HG02678 (cell line): Measurements from ENCODE around the gene COL6A3.

Source experiments
- ATAC-seq: cut with Tn5 transposase; IDR thresholded peaks from one replicate; pipeline ENCODE4 v1.9.1; 2021; ENCODE audit warnings: mild to moderate bottlenecking, moderate library complexity; ENCODE audit not compliant: unreplicated experiment

The COL6A3 gene, protein sequence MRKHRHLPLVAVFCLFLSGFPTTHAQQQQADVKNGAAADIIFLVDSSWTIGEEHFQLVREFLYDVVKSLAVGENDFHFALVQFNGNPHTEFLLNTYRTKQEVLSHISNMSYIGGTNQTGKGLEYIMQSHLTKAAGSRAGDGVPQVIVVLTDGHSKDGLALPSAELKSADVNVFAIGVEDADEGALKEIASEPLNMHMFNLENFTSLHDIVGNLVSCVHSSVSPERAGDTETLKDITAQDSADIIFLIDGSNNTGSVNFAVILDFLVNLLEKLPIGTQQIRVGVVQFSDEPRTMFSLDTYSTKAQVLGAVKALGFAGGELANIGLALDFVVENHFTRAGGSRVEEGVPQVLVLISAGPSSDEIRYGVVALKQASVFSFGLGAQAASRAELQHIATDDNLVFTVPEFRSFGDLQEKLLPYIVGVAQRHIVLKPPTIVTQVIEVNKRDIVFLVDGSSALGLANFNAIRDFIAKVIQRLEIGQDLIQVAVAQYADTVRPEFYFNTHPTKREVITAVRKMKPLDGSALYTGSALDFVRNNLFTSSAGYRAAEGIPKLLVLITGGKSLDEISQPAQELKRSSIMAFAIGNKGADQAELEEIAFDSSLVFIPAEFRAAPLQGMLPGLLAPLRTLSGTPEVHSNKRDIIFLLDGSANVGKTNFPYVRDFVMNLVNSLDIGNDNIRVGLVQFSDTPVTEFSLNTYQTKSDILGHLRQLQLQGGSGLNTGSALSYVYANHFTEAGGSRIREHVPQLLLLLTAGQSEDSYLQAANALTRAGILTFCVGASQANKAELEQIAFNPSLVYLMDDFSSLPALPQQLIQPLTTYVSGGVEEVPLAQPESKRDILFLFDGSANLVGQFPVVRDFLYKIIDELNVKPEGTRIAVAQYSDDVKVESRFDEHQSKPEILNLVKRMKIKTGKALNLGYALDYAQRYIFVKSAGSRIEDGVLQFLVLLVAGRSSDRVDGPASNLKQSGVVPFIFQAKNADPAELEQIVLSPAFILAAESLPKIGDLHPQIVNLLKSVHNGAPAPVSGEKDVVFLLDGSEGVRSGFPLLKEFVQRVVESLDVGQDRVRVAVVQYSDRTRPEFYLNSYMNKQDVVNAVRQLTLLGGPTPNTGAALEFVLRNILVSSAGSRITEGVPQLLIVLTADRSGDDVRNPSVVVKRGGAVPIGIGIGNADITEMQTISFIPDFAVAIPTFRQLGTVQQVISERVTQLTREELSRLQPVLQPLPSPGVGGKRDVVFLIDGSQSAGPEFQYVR (N-terminal part only)

DNA sequence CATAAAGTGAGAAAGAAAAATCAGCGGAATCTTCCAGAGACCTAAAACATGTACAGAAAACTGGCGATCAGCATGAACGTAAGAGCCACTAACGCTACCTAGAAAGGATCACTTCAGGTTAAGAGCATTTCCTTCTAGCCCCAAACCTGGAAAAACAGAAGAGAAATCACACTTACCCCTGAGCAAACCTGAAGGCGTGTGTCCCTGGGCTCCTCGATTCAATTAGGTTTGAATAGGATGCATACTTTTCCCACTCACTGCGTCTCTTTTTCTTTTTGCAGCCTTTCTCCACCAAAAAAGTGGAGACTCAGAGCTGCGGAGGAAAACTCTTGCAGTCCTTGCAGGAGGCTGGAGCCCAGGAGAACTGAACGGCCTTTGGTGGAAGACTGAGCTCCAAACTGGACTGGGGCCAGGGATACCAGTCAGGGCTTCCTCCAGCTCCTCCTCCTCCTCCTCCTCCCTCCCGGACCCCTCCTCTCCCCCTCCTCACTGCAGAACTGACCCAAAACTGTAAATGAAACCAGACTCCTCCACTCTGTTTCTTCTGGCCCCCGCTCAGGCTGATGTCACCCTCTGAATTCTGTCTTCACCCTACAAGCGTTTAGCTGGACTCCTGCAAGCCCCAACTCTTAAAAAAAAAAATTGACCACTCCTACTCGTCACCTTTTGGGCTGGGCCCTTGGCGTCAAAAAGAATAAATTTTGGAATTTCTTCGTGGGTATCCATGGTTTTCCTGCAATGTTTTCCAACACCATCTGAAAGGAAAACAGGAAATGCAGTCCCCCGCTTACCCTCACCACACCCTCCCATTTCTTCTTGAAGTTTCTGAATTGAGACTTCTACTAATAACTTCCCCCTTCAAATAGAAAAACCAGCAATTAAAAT, at the start of gene COL6A3:
Gene COL6A3, minus strand, starts transcription at position 388 of the 885 bp plus-strand sequence. CDS start 17,347 bp downstream, outside the sequence.
- no peak for ATAC-seq

DNA sequence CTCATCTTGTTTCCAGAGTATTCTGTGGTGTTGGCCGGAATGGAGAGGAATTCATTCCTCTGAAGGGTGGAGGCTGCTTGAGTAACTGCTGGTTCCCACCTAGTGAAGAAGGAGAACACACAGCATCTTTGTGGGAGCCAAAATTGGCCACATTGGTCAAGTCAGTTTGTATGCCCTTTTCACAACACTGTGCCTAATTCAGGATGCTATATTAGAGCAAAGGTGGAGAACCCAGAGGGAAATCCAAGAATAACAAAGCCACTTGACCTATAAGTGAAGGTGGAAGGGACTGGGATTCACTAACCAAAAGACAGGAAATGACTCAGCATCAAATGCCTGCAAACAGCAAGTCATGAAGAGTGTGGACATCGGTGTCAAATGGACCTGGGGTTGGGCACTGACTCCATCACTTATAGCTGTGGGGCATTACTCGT, 45.8 kb upstream of the COL6A3 start:
- ATAC-seq, result no peak

DNA sequence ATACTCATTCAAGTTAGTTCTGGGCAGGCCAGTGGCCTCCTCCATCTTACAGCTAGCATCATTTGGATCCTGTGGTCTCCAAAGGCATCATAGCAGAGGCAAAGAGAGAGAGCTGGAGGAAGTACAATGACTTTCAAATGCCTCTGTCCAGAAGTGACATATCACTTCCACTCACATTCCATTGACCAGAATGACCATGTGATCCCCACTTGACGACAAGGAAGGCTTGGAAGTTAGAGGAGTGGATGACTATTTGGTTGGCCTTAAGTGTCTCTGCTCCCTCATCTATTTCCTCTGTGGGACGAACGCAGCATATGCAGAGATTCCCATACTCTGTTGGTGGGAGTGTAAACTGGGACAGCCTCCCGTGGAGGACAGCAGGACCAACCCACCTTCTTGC, 45.3 kb upstream of the COL6A3 start:
- no peak for ATAC-seq

- ATAC-seq, result no peak
These were observed 44.6 kb upstream of the COL6A3 start for GRCh38 chr2:237458519-237458918.

GRCh38 chr2:237457388-237457941, 43.5 kb upstream of the COL6A3 start:
- no peak for ATAC-seq

GRCh38 chr2:237456200-237456843, 42.4 kb upstream of the COL6A3 start:
- no peak for ATAC-seq

- no peak for ATAC-seq
These were observed 41.8 kb upstream of the COL6A3 start for GRCh38 chr2:237455764-237456163.

DNA sequence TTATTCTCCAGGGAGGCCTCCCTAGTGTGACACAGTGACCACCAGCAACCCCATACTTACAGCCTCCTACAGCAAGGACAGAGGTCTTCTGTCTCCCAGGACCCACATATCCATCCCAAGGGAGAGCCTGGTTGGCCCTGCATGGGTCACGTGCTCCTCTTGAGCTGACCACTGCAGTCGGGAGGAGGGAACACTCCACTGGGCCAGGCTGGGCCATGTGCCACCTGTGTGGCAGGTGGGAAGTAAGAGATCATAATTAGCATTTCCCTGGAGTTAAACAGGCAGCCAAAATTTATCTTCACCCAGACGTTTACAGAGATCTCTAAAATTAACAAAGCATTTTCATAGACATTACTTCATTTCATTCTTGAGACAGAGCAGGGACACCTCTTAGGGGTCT, 39.7 kb upstream of the COL6A3 start:
- ATAC-seq, result no peak

DNA sequence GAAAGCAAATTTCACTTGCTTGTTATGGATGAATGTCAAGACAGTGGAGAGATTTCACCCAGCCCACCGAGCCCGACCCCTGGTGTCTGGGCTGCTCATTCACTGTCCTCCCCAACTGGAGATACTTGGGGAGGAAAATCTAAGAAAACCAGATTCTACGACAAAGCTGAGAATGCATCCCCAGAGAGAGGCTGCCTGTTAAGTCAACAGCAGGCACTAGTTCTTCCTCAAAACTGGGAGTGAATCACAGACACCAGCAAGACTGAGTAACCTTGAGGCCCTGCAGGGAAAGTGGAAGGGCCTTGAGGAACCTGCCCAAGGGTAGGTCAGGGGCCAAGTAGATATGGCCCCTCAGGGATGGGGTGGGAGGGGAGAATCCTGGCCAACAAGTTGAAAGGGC, 38.9 kb upstream of the COL6A3 start:
- no peak for ATAC-seq

DNA sequence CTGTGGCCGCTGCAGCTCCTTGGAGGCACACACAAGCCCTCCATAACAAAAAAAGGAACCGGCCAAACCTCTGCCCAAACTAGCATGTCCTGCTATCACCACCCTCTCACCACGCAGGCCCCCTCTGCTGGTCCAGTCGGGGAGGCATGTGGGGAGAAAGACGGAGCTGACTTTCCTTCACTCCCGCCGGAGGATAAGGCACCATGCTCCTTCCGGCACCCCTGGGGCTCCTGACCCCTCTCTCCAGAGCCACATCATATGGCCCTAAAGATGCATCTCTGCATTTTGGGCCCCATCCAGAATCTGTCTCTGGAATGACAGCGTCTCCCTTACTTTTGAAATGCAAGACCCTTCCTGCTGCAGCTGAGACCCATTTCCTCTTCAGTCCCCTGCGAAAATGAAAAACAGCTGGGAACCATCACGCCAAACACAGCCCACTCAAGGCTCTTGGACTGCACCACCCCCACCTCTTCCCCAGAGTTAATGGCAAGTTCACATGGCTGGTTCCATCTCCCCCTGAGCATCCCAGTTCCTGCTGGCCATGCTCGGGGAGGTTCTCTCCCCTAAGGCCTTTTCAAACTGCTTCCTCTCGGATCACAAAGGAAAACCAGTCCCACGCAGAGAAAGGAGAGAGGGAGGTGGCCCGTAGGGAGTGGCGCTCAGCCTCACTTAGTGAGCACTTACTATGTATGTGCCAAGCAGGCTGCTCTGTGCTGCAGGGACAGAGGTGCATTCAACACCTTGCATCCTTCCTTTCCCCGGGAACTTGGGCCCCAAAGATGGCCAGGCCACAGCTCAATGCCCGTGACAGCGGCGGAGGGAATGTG, 37.9 kb upstream of the COL6A3 start:
- ATAC-seq, result no peak

DNA sequence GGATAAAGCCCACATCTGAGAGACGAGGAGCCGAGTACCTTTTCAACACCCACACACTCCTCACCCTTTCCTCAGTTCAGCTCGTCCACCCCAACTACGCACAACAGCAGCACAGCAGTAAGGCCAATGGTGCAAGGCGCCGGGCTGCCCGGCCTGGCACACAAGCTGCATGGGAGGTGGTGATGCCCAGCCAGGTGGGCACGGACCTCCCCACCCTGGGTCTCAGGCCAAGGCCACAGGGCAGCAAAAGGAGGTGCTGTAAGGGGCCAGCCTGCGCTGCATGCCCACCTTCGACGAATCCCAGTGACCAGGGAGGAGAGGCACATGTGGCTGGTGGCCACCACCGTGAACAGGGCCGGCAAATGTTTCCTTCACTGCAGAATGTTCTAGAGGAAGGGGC, 36.6 kb upstream of the COL6A3 start:
- no peak for ATAC-seq

GRCh38 chr2:237450108-237450507, 36.1 kb upstream of the COL6A3 start:
- no peak for ATAC-seq

GRCh38 chr2:237449193-237449881, 35.4 kb upstream of the COL6A3 start:
- ATAC-seq, result no peak

DNA sequence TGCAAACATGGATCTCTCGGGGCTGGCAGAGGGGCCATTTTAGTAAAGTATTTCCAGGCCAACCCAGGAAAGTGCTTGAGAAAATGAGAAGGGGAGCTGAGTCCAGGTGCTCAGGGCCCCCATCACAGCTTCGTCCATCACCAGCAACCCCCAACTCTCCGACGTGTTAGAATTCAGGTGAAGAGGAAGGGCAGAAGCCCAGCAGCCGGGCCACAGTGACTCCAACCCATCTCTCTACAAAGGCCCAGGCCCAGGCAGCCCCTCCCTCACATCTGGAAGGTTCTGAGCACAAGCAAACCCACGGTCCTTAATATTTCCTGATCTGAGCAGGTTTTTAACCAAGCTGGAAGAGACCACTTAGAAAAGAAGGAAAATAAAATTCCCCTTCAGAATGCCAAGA, 34.7 kb upstream of the COL6A3 start:
- no peak for ATAC-seq

GRCh38 chr2:237448171-237448570, 34.2 kb upstream of the COL6A3 start:
- no peak for ATAC-seq

GRCh38 chr2:237447496-237447895, 33.5 kb upstream of the COL6A3 start:
- ATAC-seq, result no peak

- no peak for ATAC-seq
These were observed 32.3 kb upstream of the COL6A3 start for GRCh38 chr2:237446338-237446665.
